Measurements from ENCODE around the gene FAM229A.

FAM229A gene

DNA sequence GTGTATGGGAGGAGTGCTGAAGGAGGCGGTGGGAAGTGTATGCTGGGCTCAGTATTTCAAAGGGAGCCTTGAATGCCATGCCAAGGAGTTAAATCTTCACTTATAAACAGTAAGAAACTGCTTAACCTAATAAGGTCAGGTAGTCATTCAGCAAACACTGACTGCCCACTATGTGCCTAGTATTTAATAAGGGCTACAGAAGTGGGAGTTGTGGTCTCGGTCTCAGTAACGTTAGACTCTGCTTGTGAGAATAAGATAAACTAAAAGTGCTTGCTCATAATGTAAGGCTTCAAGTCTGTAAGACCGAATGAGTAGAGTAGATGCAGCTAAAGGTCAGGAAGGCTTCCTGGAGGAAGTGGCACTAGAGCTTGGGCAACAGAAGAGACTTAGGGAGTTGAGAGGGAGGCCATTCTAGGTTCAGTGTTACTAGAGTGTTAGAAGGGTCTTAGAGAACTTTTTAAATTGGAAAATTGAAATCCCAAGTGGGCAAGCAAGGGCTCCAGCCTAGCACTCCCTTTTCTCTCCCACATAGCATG is 32.3 kb downstream of the FAM229A start:
- no peak for DNase-seq

DNA sequence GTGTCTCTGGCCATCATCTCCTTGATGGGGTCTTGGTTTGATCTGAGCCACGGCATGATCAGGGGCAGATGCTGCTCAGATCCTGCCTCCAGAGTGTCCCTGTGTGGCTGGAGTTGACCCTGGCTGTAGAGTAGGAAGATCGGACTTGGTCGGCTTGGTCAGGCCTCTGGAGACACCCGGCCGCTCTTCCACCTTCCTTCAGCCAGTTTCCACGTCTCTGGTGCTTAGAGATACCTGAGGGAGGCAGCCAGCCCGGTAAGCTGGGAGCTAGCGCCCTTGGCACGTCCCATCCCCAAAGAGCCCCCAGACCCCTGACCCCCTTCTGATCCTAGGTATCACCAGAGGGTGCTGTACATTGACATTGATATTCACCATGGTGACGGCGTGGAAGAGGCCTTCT is 35.1 kb downstream of the FAM229A start:
- DNase-seq = no peak

GRCh38 chr1:32321712-32322291 is 40.5 kb downstream of the FAM229A start:
- no peak for DNase-seq

- no peak for DNase-seq
Observed at GRCh38 chr1:32318127-32318869, 44.0 kb downstream of the FAM229A start.

DNA sequence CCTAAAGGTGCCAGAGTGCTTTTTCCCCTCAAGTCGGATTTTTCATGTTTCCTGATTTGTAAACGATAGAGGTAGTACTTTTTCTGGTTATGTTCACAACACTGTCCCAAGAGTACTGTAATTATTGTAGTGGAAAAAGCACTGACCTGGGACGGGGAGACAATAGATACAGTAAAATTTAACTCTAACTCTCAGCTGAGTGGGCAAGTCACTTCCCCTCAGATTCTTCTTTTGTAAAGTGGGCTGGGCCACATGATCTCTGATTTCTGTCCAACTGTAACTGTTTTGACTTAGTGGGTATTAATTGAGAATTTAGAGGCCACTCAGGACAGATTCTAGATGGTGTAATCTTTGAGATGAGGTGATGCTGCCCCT is 45.4 kb downstream of the FAM229A start:
- DNase-seq = no peak

GRCh38 chr1:32311709-32312393 is 50.4 kb downstream of the FAM229A start:
- no peak for DNase-seq
